ENCODE data around the gene ADAM15. TPM values are rescaled to one million over a fixed set of nuclear protein-coding genes. Genes with fewer than 3 reads are reported as not detected.

The ADAM15 gene
- total RNA-seq, 1 donor from 2014 or later = 163 TPM

DNA sequence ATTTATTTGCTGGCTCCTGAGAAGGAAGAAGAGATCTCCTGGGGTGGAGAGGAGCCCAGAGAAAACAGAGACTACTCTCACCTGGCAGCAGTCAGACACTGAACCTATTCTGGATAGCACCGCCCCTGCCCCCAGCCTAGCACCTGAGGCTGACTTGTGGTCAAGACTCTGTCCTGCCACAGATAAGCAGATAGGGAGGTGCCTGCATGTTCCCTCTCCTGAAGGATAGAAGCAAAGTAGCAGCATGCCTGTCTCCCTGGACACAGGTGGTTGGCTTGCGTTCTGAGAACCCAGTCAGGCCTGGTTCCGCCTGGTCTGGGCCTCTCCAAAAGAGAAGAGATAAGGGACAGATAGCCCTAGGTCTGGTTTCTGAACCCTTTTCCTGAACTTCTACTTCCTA is 26.2 kb downstream of the ADAM15 start:
- no peaks in the 10 kb centered on the region for H3K36me3 ChIP-seq
- peaks cover 34% of the 10 kb centered on the region for H3K27me3 ChIP-seq
- no peak overlapping the region for H3K4me3 ChIP-seq
- H3K4me1 ChIP-seq = peaks cover 34% of the 10 kb centered on the region
- TF ChIP-seq, protein P1, sequence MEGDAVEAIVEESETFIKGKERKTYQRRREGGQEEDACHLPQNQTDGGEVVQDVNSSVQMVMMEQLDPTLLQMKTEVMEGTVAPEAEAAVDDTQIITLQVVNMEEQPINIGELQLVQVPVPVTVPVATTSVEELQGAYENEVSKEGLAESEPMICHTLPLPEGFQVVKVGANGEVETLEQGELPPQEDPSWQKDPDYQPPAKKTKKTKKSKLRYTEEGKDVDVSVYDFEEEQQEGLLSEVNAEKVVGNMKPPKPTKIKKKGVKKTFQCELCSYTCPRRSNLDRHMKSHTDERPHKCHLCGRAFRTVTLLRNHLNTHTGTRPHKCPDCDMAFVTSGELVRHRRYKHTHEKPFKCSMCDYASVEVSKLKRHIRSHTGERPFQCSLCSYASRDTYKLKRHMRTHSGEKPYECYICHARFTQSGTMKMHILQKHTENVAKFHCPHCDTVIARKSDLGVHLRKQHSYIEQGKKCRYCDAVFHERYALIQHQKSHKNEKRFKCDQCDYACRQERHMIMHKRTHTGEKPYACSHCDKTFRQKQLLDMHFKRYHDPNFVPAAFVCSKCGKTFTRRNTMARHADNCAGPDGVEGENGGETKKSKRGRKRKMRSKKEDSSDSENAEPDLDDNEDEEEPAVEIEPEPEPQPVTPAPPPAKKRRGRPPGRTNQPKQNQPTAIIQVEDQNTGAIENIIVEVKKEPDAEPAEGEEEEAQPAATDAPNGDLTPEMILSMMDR (IDR thresholded peaks at IDR 0.05) = no peak
- DNase-seq (no peak), ATAC-seq (no peak)
- intact Hi-C loops (cut with DNase I) = no loop called here
- H3K9me3 ChIP-seq = no peaks in the 10 kb centered on the region
- no peak overlapping the region for H3K27ac ChIP-seq

DNA sequence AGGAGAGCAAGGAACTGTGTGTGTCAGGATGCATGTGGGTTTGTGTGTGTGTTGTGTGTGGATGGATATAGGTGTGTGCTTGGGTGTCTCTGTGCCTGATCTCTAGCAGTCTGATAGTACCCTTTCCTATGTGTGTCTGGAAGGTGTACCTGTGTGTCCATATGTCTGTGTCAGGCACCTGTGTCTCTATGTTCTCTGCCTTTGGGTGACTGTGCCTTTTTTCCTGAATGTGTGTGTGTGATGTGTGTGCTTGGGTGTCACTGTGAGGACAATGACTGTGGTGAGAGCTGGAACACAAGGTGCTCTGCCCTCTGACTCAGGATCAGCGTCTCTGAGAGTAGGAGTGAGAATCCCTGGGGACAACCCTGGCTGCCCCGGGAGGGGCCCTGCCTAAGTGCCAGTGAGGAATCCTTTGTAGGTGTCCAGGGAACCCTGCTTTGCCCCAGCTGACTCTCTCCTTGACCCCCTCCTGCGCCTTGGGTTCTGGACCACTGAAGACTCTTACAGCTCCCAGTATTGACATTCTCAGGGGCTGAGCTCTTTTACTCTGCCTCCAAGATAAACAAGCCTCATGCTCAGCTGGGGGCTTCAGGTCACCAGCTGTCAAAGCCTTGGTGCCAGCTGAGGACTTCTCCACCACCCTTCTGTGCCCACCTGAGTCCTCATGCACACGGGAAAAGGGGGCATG is 26.8 kb downstream of the ADAM15 start:
- intact Hi-C loops (cut with DNase I) = no loop called here
- TF ChIP-seq, protein P1 (IDR thresholded peaks at IDR 0.05) = no peak
- no peaks in the 10 kb centered on the region for H3K9me3 ChIP-seq
- ATAC-seq = no peak
- H3K4me3 ChIP-seq = no peak overlapping the region
- no peaks in the 10 kb centered on the region for H3K36me3 ChIP-seq
- H3K27ac ChIP-seq = no peak overlapping the region
- no peak for DNase-seq
- H3K4me1 ChIP-seq = peaks cover 40% of the 10 kb centered on the region
- peaks cover 40% of the 10 kb centered on the region for H3K27me3 ChIP-seq

DNA sequence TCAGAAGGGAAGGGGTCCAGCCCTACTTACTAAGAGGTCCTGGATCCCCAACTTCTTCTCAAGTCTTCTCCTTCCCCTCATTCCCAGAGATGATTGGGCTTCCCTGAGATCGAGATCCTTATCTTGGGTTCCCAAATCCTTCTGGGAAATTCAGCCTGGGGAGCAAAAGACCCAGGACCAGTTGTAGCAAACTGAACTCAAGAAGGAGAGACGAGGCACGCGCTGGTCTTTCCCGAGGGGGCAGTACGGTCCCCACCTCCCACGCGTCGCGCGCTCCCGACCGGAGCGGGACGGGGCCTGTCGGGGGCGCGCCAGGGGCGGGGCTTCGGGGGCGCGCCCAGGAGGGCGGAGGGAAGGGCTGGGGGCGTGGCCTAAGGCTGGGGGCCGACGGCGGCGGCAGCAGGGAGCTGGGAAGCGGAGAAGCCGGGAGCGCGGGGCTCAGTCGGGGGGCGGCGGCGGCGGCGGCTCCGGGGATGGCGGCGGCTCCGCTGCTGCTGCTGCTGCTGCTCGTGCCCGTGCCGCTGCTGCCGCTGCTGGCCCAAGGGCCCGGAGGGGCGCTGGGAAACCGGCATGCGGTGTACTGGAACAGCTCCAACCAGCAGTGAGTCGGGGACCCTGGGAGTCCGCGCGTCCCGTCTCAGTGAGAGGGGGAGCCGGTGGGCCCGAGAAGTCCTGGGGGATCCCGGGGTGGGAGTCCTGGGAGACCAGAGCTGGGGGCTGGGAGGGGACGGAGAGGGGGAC is 27.5 kb downstream of the ADAM15 start, which contains the start of gene EFNA3:
Gene EFNA3, plus strand, starts transcription at position 369 of the 741 bp plus-strand sequence. Its CDS starts 105 bp downstream, at position 474.
- Histone ChIP-seq H3K27ac (no peak within 1 kb of the TSS), H3K4me1 (peaks cover 41% of the 10 kb centered on the region), H3K36me3 (no peaks in the 10 kb centered on the region), H3K9me3 (no peaks in the 10 kb centered on the region), H3K4me3 (peak within 1 kb of the TSS; percentile 43), H3K27me3 (peaks cover 47% of the 10 kb centered on the region)
- intact Hi-C loops (cut with DNase I) = no loop called here
- ATAC-seq (peak; percentile 87), DNase-seq (peak; percentile 87)
- TF ChIP-seq, protein P1 (IDR thresholded peaks at IDR 0.05) = no peak

DNA sequence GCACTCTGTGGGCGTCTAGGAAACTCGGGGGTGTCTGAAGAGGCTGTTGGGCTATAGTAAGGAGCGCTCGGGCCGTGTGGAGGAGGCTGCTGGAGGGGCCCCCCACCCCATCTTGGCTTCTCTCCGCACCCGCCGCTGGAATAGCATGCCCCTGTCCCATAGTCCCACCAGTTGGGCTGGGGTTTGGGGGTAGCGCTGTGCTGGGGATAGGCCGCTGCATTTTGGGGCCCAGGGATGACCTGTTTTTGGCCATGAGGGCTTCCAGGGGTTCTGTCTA is 28.0 kb downstream of the ADAM15 start:
- TF ChIP-seq, protein P1 (IDR thresholded peaks at IDR 0.05) = no peak
- DNase-seq (no peak), ATAC-seq (no peak)
- Histone ChIP-seq H3K36me3 (no peaks in the 10 kb centered on the region), H3K9me3 (no peaks in the 10 kb centered on the region), H3K4me1 (peaks cover 44% of the 10 kb centered on the region), H3K4me3 (peak overlapping the region; percentile 43), H3K27me3 (peaks cover 52% of the 10 kb centered on the region), H3K27ac (no peak overlapping the region)
- intact Hi-C loops (cut with DNase I) = no loop called here

DNA sequence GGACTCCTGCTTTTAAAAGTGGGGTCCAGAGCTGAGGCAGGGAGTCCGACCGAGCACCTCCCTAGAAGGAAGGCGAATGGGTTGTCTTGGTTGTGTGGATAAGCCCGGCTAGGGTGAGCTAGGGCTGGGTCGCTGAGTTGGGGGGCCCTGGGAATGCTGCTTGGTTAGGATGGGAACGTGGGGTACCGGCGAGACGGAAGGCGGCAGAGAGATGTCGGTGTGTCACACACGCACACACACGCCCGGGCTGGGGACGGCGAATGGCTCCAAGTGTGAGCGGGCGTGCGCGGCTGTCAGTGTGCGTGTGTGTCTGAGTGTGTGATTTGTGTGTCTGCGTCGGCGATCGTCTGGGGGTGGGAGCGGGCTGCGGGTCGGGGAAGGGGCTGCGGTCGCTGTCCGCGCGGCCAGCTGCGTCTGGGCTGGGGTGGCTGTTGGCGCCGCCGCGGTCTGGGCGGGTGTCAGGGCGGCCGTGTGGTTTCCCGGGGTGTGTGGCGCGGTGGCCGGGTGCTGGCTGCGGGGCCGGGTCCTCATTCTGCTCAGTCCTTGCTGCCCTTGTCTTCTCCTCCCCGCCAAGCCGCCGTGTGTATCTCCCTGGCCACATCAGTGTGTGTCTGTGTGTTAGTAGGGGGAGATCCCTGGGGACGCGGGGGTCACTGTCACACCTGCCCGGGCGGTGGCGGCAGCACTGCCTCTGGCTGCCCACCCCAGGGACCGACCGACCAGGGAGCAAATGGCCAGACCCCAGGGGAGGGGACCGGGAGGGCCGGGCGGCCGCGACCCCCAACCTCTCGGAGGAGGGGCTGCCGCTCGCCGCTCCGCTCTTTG is 28.6 kb downstream of the ADAM15 start:
- Histone ChIP-seq H3K27me3 (peaks cover 55% of the 10 kb centered on the region), H3K27ac (no peak overlapping the region), H3K9me3 (no peaks in the 10 kb centered on the region), H3K36me3 (no peaks in the 10 kb centered on the region), H3K4me3 (no peak overlapping the region), H3K4me1 (peaks cover 48% of the 10 kb centered on the region)
- intact Hi-C loops (cut with DNase I) = no loop called here
- no peak for DNase-seq
- ATAC-seq = no peak
- TF ChIP-seq, protein P1 (IDR thresholded peaks at IDR 0.05) = no peak

All from upper lobe of right lung (tissue), 1 donor.